Adrenal gland (tissue), 5 donors: ENCODE measurements around the gene ZNF837.

Experiments used
- POLR2A ChIP-seq, 2 donors: fragments of 450-650 bp; IDR thresholded peaks; one replicate each; pipeline ENCODE4 v1.6.1; 2017; ENCODE audit warnings: antibody characterized with exemption in 2 of 2, mild to moderate bottlenecking in 2 of 2, moderate library complexity in 1 of 2
- TF ChIP-seq, protein P1 (sequence below), 6 experiments: fragments of 450-650 bp in 4 of 6; fragments of 200-600 bp in 2 of 6; sonication (generic) in 1 of 6; IDR thresholded peaks; 1 replicate in 5 of 6; 2 replicates in 1 of 6; pipeline versions ENCODE4 v1.5.1 to v1.8.0; 2016 to 2021; ENCODE audit warnings: antibody characterized with exemption in 6 of 6, mild to moderate bottlenecking in 2 of 6, moderate library complexity in 1 of 6
- donor health status: DM: no; HTN: no; CAD: no.

- TF ChIP-seq POLR2A (IDR thresholded peaks at IDR 0.05), result no peak
- TF ChIP-seq, protein P1, sequence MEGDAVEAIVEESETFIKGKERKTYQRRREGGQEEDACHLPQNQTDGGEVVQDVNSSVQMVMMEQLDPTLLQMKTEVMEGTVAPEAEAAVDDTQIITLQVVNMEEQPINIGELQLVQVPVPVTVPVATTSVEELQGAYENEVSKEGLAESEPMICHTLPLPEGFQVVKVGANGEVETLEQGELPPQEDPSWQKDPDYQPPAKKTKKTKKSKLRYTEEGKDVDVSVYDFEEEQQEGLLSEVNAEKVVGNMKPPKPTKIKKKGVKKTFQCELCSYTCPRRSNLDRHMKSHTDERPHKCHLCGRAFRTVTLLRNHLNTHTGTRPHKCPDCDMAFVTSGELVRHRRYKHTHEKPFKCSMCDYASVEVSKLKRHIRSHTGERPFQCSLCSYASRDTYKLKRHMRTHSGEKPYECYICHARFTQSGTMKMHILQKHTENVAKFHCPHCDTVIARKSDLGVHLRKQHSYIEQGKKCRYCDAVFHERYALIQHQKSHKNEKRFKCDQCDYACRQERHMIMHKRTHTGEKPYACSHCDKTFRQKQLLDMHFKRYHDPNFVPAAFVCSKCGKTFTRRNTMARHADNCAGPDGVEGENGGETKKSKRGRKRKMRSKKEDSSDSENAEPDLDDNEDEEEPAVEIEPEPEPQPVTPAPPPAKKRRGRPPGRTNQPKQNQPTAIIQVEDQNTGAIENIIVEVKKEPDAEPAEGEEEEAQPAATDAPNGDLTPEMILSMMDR (IDR thresholded peaks at IDR 0.05), result no peak
Observed at GRCh38 chr19:58357481-58358145, 23.2 kb downstream of the ZNF837 start.
